ENCODE results near the gene C7orf57.

Gene C7orf57

GRCh38 chr7:48105045-48105444, 69.7 kb downstream of the C7orf57 start:
- DNase-seq (ENCODE audit: low read depth, low spot score) = no peak
- H3K27ac ChIP-seq = peak overlapping the region; percentile 100

- peak overlapping the region; percentile 100 for H3K27ac ChIP-seq
- DNase-seq (ENCODE audit: low read depth, low spot score) = no peak
Observed at GRCh38 chr7:48106906-48107659, 71.7 kb downstream of the C7orf57 start.

- no peak for DNase-seq (ENCODE audit: low read depth, low spot score)
- peak overlapping the region; percentile 100 for H3K27ac ChIP-seq
Observed at GRCh38 chr7:48107926-48108472, 72.7 kb downstream of the C7orf57 start.

GRCh38 chr7:48108959-48109847, 73.9 kb downstream of the C7orf57 start:
- no peak for DNase-seq (ENCODE audit: low read depth, low spot score)
- H3K27ac ChIP-seq = peak overlapping the region; percentile 100

GRCh38 chr7:48109848-48110663, 74.7 kb downstream of the C7orf57 start:
- H3K27ac ChIP-seq = peak overlapping the region; percentile 100
- DNase-seq (ENCODE audit: low read depth, low spot score) = no peak

GRCh38 chr7:48110868-48111267, 75.5 kb downstream of the C7orf57 start:
- H3K27ac ChIP-seq = peak overlapping the region; percentile 100
- no peak for DNase-seq (ENCODE audit: low read depth, low spot score)

All from epithelial cell of prostate (primary cell).